H9 (cell line): ENCODE measurements around the gene TNC. TPM values are rescaled to one million over a fixed set of nuclear protein-coding genes. Genes with fewer than 3 reads are reported as not detected.

Source experiments
- DNase-seq: peaks from one replicate; pipeline ENCODE4 v3.0.0-alpha.2; 2017
- H2AFZ ChIP-seq: one replicate; pipeline ENCODE4 v1.6.1; 2013; ENCODE audit warnings: mild to moderate bottlenecking, low read length, control low read depth, moderate library complexity
- H2AK5ac ChIP-seq: 2 replicates; pipeline ENCODE4 v1.6.1; 2013; ENCODE audit warnings: low read length, control low read depth, mixed read lengths; ENCODE audit not compliant: insufficient read length
- H2BK120ac ChIP-seq: one replicate; pipeline ENCODE4 v1.6.1; 2013; ENCODE audit warnings: low read depth, mild to moderate bottlenecking, low read length, control low read depth, inconsistent platforms; ENCODE audit not compliant: poor library complexity, severe bottlenecking
- H2BK12ac ChIP-seq: 2 replicates; pipeline ENCODE4 v1.6.1; 2013; ENCODE audit warnings: low read length, control low read depth, mixed read lengths, low read depth; ENCODE audit not compliant: insufficient read length
- H2BK15ac ChIP-seq: 2 replicates; pipeline ENCODE4 v1.6.1; 2013; ENCODE audit warnings: low read depth, low read length, control low read depth
- H2BK20ac ChIP-seq: one replicate; pipeline ENCODE4 v1.6.1; 2013; ENCODE audit warnings: low read depth, mild to moderate bottlenecking, low read length, control low read depth, inconsistent platforms; ENCODE audit not compliant: poor library complexity, severe bottlenecking
- H2BK5ac ChIP-seq: 2 replicates; pipeline ENCODE4 v1.6.1; 2013; ENCODE audit warnings: low read length, control low read depth, mixed read lengths; ENCODE audit not compliant: insufficient read length
- H3K14ac ChIP-seq: 2 replicates; pipeline ENCODE4 v1.6.1; 2013; ENCODE audit warnings: low read length, control low read depth; ENCODE audit not compliant: insufficient read depth
- H3K18ac ChIP-seq: 2 replicates; pipeline ENCODE4 v1.6.1; 2013; ENCODE audit warnings: low read depth, mild to moderate bottlenecking, mixed read lengths, low read length, control low read depth; ENCODE audit not compliant: insufficient read length
- H3K23ac ChIP-seq: 2 replicates; pipeline ENCODE4 v1.6.1; 2013; ENCODE audit warnings: low read length, control low read depth, mixed read lengths, low read depth; ENCODE audit not compliant: insufficient read length
- H3K23me2 ChIP-seq: 2 replicates; pipeline ENCODE4 v1.6.1; 2013; ENCODE audit warnings: low read depth, mild to moderate bottlenecking, mixed read lengths, low read length, control low read depth; ENCODE audit not compliant: insufficient read length, poor library complexity, severe bottlenecking
- H3K27ac ChIP-seq: 2 replicates; pipeline ENCODE4 v1.5.1; 2013; ENCODE audit warnings: low read length, control low read depth, mixed read lengths, low read depth; ENCODE audit not compliant: insufficient read length
- H3K27me3 ChIP-seq: 2 replicates; pipeline ENCODE4 v1.6.1; 2013; ENCODE audit warnings: low read length, control low read depth, inconsistent platforms; ENCODE audit not compliant: insufficient read depth
- H3K4ac ChIP-seq: 2 replicates; pipeline ENCODE4 v1.6.1; 2013; ENCODE audit warnings: low read depth, mild to moderate bottlenecking, control low read depth, inconsistent platforms, low read length, moderate library complexity
- H3K4me1 ChIP-seq: 2 replicates; pipeline ENCODE4 v1.6.1; 2013; ENCODE audit warnings: low read length, control low read depth, inconsistent platforms; ENCODE audit not compliant: insufficient read depth
- H3K4me2 ChIP-seq: 2 replicates; pipeline ENCODE4 v1.6.1; 2013; ENCODE audit warnings: low read length, control low read depth, mixed read lengths; ENCODE audit not compliant: insufficient read length, insufficient read depth
- H3K56ac ChIP-seq: 2 replicates; pipeline ENCODE4 v1.6.1; 2013; ENCODE audit warnings: low read depth, mild to moderate bottlenecking, mixed read lengths, low read length, control low read depth; ENCODE audit not compliant: insufficient read length
- H3K79me1 ChIP-seq: 2 replicates; pipeline ENCODE4 v1.6.1; 2013; ENCODE audit warnings: low read depth, mild to moderate bottlenecking, moderate library complexity, low read length, control low read depth, inconsistent platforms; ENCODE audit not compliant: insufficient read depth, poor library complexity, severe bottlenecking
- H3K79me2 ChIP-seq: 2 replicates; pipeline ENCODE4 v1.6.1; 2013; ENCODE audit warnings: low read length, control low read depth, inconsistent platforms; ENCODE audit not compliant: insufficient read depth
- H3K9ac ChIP-seq: 2 replicates; pipeline ENCODE4 v1.6.1; 2013; ENCODE audit warnings: low read length, control low read depth, mixed read lengths; ENCODE audit not compliant: insufficient read length; ENCODE audit errors: extremely low read depth
- H3K9me3 ChIP-seq: one replicate; pipeline ENCODE4 v1.6.1; 2013; ENCODE audit warnings: low read depth, low read length, inconsistent platforms; ENCODE audit not compliant: control insufficient read depth
- H3T11ph ChIP-seq: one replicate; pipeline ENCODE4 v1.6.1; 2013; ENCODE audit warnings: mild to moderate bottlenecking, low read length, control low read depth, inconsistent platforms
- H4K20me1 ChIP-seq: one replicate; pipeline ENCODE4 v1.6.1; 2013; ENCODE audit not compliant: control insufficient read depth, insufficient read length, insufficient read depth
- H4K5ac ChIP-seq: 2 replicates; pipeline ENCODE4 v1.6.1; 2013; ENCODE audit warnings: low read depth, mild to moderate bottlenecking, mixed read lengths, low read length, control low read depth; ENCODE audit not compliant: insufficient read length
- H4K8ac ChIP-seq: replicated peaks from 2 replicates; pipeline ENCODE4 v1.6.1; 2013; ENCODE audit warnings: low read length, control low read depth, mixed read lengths, low read depth; ENCODE audit not compliant: insufficient read length
- H4K91ac ChIP-seq: 2 replicates; pipeline ENCODE4 v1.6.1; 2013; ENCODE audit warnings: low read depth, mild to moderate bottlenecking, moderate library complexity, mixed read lengths, low read length, control low read depth; ENCODE audit not compliant: insufficient read length
- H3K27ac Mint-ChIP-seq, 3 experiments: 2 replicates in 2 of 3; 3 replicates in 1 of 3; pipeline ENCODE4 v1.8.0; 2020 to 2021; ENCODE audit warnings: mixed read lengths in 3 of 3, mild to moderate bottlenecking in 1 of 3, moderate library complexity in 1 of 3
- H3K27me3 Mint-ChIP-seq: 2 replicates; pipeline ENCODE4 v1.8.0; 2021; ENCODE audit warnings: low read depth, mild to moderate bottlenecking, moderate library complexity, mixed read lengths
- H3K36me3 Mint-ChIP-seq, 3 experiments: 2 replicates in 2 of 3; 3 replicates in 1 of 3; pipeline ENCODE4 v1.8.0; 2020 to 2021; ENCODE audit warnings: low read depth in 3 of 3, mixed read lengths in 3 of 3; ENCODE audit not compliant: insufficient read depth in 1 of 3
- H3K4me1 Mint-ChIP-seq, 2 experiments: 2 replicates each; pipeline ENCODE4 v1.8.0; 2020; ENCODE audit warnings: mixed read lengths in 2 of 2
- H3K4me3 Mint-ChIP-seq, 2 experiments: 2 replicates in 1 of 2; 3 replicates in 1 of 2; pipeline ENCODE4 v1.8.0; 2020 to 2021; ENCODE audit warnings: mild to moderate bottlenecking in 2 of 2, mixed read lengths in 2 of 2, moderate library complexity in 1 of 2
- H3K9me3 Mint-ChIP-seq, 2 experiments: 2 replicates in 1 of 2; 3 replicates in 1 of 2; pipeline ENCODE4 v1.8.0; 2020; ENCODE audit warnings: mild to moderate bottlenecking in 2 of 2, mixed read lengths in 2 of 2, moderate library complexity in 1 of 2
- WGBS: extraction: QIAGEN DNeasy Blood & Tissue Kit; methylation state at CpG from one replicate; pipeline ENCODE4 v1.1.7; 2013; ENCODE audit warnings: missing lambda C conversion rate, low lambda C conversion rate, mixed read lengths; ENCODE audit not compliant: insufficient read length; ENCODE audit errors: extremely low coverage; 5-methylcytosine and 5-hydroxymethylcytosine counted together
- total RNA-seq: library from RNA; stranded (reverse); gene quantifications from 2 replicates; pipeline ENCODE4 v1.2.1, GENCODE V29; 2021
- TF ChIP-seq, protein P1 (sequence below): fragments of 200-600 bp; sonication (generic); conservative IDR thresholded peaks from 3 replicates; pipeline ENCODE4 v1.8.0; 2021; ENCODE audit warnings: antibody characterized with exemption, mild to moderate bottlenecking

Gene TNC
- total RNA-seq, 1 experiment from 2014 or later = 0.63 TPM

- Histone ChIP-seq H2AFZ (no peak overlapping the region), H3K27ac (no peak overlapping the region), H3K79me1 (no peaks in the 10 kb centered on the region), H3K4ac (no peak overlapping the region), H3K14ac (no peak overlapping the region), H4K91ac (no peak overlapping the region), H4K20me1 (no peaks in the 10 kb centered on the region), H4K8ac (no peak overlapping the region), H3K27me3 (no peaks in the 10 kb centered on the region; the same call in 1 of the 2 replicates), H3K56ac (no peak overlapping the region), H3K79me2 (no peaks in the 10 kb centered on the region), H4K5ac (no peak overlapping the region), H3K4me2 (no peak overlapping the region), H2BK20ac (no peak overlapping the region), H2BK15ac (no peak overlapping the region), H3K9me3 (no peaks in the 10 kb centered on the region), H3K18ac (no peak overlapping the region), H3K23ac (no peak overlapping the region), H2BK120ac (no peak overlapping the region), H2BK12ac (no peak overlapping the region), H2BK5ac (no peak overlapping the region), H3K23me2 (no peaks in the 10 kb centered on the region), H3K9ac (no peak overlapping the region), H3T11ph (no peak overlapping the region), H2AK5ac (no peak overlapping the region), H3K4me1 (no peaks in the 10 kb centered on the region)
- TF ChIP-seq, protein P1, sequence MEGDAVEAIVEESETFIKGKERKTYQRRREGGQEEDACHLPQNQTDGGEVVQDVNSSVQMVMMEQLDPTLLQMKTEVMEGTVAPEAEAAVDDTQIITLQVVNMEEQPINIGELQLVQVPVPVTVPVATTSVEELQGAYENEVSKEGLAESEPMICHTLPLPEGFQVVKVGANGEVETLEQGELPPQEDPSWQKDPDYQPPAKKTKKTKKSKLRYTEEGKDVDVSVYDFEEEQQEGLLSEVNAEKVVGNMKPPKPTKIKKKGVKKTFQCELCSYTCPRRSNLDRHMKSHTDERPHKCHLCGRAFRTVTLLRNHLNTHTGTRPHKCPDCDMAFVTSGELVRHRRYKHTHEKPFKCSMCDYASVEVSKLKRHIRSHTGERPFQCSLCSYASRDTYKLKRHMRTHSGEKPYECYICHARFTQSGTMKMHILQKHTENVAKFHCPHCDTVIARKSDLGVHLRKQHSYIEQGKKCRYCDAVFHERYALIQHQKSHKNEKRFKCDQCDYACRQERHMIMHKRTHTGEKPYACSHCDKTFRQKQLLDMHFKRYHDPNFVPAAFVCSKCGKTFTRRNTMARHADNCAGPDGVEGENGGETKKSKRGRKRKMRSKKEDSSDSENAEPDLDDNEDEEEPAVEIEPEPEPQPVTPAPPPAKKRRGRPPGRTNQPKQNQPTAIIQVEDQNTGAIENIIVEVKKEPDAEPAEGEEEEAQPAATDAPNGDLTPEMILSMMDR = no peak
- no peak for DNase-seq
- no peaks in the 10 kb centered on the region for H3K9me3 Mint-ChIP-seq
- H3K27me3 Mint-ChIP-seq = peaks cover 58% of the 10 kb centered on the region
- H3K27ac Mint-ChIP-seq = no peak overlapping the region
- peaks cover 7 to 12% of the 10 kb centered on the region in 2 experiments for H3K4me1 Mint-ChIP-seq
- no peak overlapping the region for H3K4me3 Mint-ChIP-seq
- H3K36me3 Mint-ChIP-seq = no peaks in the 10 kb centered on the region
- no CpG with 5 or more reads among the region's 2 CpGs for WGBS
Observed at GRCh38 chr9:114973216-114973615, 144.7 kb downstream of the TNC start.
